ELR (cell line): ENCODE data around the gene BOLA1.
A peak's percentile ranks its signal among the peaks of the same experiment; 100 is the strongest.
"Not testable (repeated sequence)": the region's sequence is repeated elsewhere in the genome, so short reads cannot be mapped to it uniquely, and the experiment has no call there.

Experiments
- DNase-seq: peaks from one replicate; pipeline ENCODE4 v3.0.0-alpha.2; 2015; ENCODE audit warnings: low read depth

Gene BOLA1

GRCh38 chr1:149899460-149900284, at the start of gene BOLA1:
Gene BOLA1, plus strand, starts transcription at chr1:149899568. Its CDS starts 492 bp downstream, at chr1:149900060.
- DNase-seq = peak; percentile 96

GRCh38 chr1:149849947-149850360, 49.4 kb upstream of the BOLA1 start:
- DNase-seq = peak; percentile 39

- DNase-seq = not testable (repeated sequence)
Observed at GRCh38 chr1:149850732-149851345, 48.5 kb upstream of the BOLA1 start.

GRCh38 chr1:149851585-149852213, 47.7 kb upstream of the BOLA1 start:
- not testable (repeated sequence) for DNase-seq

GRCh38 chr1:149852263-149852662, 47.1 kb upstream of the BOLA1 start:
- DNase-seq = not testable (repeated sequence)

- DNase-seq = not testable (repeated sequence)
Observed at GRCh38 chr1:149860271-149860670, 39.1 kb upstream of the BOLA1 start.

GRCh38 chr1:149860684-149861496, 38.5 kb upstream of the BOLA1 start:
- not testable (repeated sequence) for DNase-seq

GRCh38 chr1:149861497-149862054, 37.8 kb upstream of the BOLA1 start:
- DNase-seq = not testable (repeated sequence)

GRCh38 chr1:149866887-149867286, 32.5 kb upstream of the BOLA1 start:
- not testable (repeated sequence) for DNase-seq

GRCh38 chr1:149873060-149873459, 26.3 kb upstream of the BOLA1 start:
- DNase-seq = not testable (repeated sequence)

GRCh38 chr1:149877211-149877946, 22.0 kb upstream of the BOLA1 start:
- DNase-seq = no peak

GRCh38 chr1:149879556-149879955, 19.8 kb upstream of the BOLA1 start:
- DNase-seq = no peak

- DNase-seq = no peak
Observed at GRCh38 chr1:149881876-149882275, 17.5 kb upstream of the BOLA1 start.

- no peak for DNase-seq
Observed at GRCh38 chr1:149883598-149884247, 15.6 kb upstream of the BOLA1 start.

GRCh38 chr1:149884433-149885338, 14.7 kb upstream of the BOLA1 start:
- peak; percentile 57 for DNase-seq

GRCh38 chr1:149885339-149886120, 13.8 kb upstream of the BOLA1 start:
- DNase-seq = peak; percentile 86

GRCh38 chr1:149886121-149886395, 13.3 kb upstream of the BOLA1 start:
- not testable (repeated sequence) for DNase-seq

GRCh38 chr1:149886396-149887195, 12.8 kb upstream of the BOLA1 start:
- DNase-seq = peak; percentile 100
